ENCODE measurements around the gene TRIM29. TPM values are rescaled to one million over a fixed set of nuclear protein-coding genes. Genes with fewer than 3 reads are reported as not detected.

Gene TRIM29
- total RNA-seq, 4 donors from 2014 or later = 7.8 to 33.3 (median 9.1) TPM

DNA sequence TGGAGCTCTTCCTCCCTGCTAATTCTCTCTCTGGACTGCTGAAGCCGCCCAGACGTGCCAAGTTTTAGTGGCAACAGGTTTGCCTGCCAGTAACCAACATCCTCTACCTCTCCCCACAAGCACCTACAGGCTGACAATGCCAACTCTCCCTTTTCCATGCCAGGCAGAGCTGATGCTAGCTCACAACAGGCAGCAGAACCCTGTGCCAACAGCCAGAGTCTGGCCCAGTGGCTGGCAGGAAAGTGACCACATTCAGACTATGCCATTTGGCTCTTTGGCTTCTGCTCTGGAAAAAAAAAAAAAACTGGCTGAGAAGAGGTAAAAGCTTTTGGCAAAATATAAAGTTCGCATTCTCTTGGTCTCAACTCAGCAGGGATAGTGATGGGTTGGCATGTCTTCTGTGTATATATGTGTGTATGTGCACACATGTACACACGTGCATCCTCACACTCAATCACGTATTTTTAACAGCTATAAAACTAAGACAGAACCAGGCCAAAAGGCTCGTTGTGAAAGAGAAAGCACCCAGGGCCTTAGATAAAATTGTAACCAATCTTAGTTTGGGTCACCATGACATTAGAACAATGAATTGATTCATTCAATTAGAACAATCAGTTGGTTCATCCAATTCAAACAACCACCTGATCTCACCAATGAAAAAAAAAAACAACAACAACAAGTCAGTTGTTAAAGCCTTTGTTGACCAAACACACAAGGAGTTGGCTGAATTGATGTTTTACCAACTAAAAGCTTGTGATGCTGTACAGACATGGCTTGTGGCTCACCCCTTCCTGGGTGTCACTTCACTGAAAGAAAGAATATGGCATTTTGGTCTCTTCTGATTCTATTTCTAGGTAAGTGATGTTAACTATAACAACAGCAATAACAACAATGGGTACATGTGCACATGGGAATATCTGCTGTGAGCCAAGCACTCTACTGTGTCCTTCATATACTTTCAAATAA is 48.6 kb downstream of the TRIM29 start:
- TF ChIP-seq, protein P1, sequence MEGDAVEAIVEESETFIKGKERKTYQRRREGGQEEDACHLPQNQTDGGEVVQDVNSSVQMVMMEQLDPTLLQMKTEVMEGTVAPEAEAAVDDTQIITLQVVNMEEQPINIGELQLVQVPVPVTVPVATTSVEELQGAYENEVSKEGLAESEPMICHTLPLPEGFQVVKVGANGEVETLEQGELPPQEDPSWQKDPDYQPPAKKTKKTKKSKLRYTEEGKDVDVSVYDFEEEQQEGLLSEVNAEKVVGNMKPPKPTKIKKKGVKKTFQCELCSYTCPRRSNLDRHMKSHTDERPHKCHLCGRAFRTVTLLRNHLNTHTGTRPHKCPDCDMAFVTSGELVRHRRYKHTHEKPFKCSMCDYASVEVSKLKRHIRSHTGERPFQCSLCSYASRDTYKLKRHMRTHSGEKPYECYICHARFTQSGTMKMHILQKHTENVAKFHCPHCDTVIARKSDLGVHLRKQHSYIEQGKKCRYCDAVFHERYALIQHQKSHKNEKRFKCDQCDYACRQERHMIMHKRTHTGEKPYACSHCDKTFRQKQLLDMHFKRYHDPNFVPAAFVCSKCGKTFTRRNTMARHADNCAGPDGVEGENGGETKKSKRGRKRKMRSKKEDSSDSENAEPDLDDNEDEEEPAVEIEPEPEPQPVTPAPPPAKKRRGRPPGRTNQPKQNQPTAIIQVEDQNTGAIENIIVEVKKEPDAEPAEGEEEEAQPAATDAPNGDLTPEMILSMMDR (IDR thresholded peaks at IDR 0.05) = no peak
- TF ChIP-seq POLR2A (IDR thresholded peaks at IDR 0.05) = no peak
- H3K27ac ChIP-seq = no peak overlapping the region
- no peaks in the 10 kb centered on the region for H3K4me1 ChIP-seq
- H3K36me3 ChIP-seq = no peaks in the 10 kb centered on the region
- no peak for DNase-seq
- no peak overlapping the region for H3K4me3 ChIP-seq
- H3K27me3 ChIP-seq = no peaks in the 10 kb centered on the region
- H3K9me3 ChIP-seq = no peaks in the 10 kb centered on the region

DNA sequence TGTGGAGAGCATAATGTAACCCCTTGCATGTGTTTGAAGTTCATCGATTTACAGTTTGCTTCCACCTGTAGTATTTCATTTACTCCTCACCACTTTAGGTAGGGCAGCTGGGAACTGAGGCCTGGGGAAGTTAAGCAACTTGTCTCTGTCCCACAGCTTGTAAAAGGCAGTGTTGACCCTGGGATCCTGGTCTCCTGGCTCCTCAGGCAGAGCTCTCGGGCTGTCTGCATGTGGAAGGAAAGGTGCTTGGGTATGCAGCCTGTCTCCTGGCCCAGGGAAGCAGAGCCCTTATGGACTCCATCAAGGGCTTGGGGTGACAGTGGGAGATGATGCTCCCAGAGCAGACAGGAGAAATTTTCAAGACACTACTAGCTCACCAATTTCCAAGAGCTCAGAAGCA is 49.9 kb downstream of the TRIM29 start:
- no peak overlapping the region for H3K27ac ChIP-seq
- H3K4me3 ChIP-seq = no peak overlapping the region
- H3K4me1 ChIP-seq = no peaks in the 10 kb centered on the region
- H3K9me3 ChIP-seq = no peaks in the 10 kb centered on the region
- no peak for DNase-seq
- H3K36me3 ChIP-seq = no peaks in the 10 kb centered on the region
- H3K27me3 ChIP-seq = no peaks in the 10 kb centered on the region
- TF ChIP-seq, protein P1 (IDR thresholded peaks at IDR 0.05) = no peak

DNA sequence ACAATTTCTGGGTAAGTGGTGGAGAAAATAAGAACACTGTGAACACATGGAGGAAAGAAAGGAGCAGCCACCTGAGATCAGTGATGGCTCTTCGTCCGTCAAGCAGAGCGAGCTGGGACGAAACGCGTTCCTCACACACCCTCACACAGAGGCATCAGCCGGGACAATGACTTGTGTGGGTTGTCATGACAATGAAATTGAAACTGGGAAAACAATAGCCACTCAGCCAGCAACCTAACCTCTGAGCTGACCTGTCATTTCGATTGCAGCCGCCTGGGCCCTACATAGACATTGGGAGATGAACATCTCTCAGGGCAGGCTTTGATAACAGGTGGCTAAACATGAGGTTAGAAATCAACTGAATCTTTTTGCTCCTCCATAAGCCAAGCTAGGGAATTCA is 51.3 kb downstream of the TRIM29 start:
- H3K4me3 ChIP-seq = no peak overlapping the region
- H3K9me3 ChIP-seq = no peaks in the 10 kb centered on the region
- no peak overlapping the region for H3K27ac ChIP-seq
- H3K36me3 ChIP-seq = no peaks in the 10 kb centered on the region
- no peaks in the 10 kb centered on the region for H3K4me1 ChIP-seq
- no peaks in the 10 kb centered on the region for H3K27me3 ChIP-seq
- no peak for DNase-seq
- TF ChIP-seq POLR2A (IDR thresholded peaks at IDR 0.05) = no peak
- TF ChIP-seq, protein P1 (IDR thresholded peaks at IDR 0.05) = no peak

DNA sequence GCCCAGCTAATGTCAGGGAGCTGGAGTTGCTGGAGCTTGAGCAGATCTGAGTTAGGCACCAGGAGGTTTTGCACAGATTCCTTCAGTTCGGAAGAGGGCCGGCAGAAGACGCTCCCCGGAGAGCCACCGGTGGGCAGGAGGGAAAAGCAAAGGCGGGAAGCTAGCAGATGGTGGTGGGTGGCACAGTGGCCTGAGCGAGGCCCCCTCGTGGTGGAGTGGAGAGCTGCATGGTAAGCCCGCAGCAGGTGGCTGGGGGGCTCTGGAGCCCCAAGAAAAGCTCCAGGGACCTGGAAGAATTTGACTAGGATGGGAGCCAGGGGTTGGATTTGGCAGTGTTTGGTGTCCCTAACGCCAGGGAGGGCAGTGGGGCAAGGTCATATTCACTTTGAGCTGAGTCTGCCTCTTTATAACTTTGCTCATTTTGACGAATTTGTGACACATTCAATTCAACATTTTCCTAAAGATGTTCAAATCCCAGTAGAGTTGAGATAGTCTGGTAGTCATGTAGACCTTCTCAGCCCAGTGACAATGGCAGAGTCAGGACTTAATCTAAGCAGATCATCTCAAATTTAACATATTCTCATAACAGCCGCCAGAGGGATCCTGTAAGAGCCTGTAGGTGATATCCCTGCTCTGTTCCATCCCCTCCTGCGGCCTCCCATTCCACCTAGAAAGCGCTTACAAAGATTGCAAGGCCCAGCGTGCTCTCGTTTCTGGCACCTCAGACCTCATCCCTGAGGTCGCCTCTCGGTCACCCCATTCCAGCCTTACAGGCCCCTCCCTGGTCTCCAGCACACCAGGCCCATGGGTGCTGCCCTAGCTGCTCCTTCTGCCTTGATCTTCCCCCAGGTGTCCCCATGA is 57.9 kb downstream of the TRIM29 start:
- no peak for DNase-seq
- Histone ChIP-seq H3K27me3 (no peaks in the 10 kb centered on the region), H3K4me1 (no peaks in the 10 kb centered on the region), H3K9me3 (no peaks in the 10 kb centered on the region), H3K27ac (no peak overlapping the region), H3K4me3 (no peak overlapping the region), H3K36me3 (no peaks in the 10 kb centered on the region)
- TF ChIP-seq, protein P1 (IDR thresholded peaks at IDR 0.05) = peak in 5 of 6 experiments; percentile 17 to 50 (median 44)
- TF ChIP-seq POLR2A (IDR thresholded peaks at IDR 0.05) = no peak

DNA sequence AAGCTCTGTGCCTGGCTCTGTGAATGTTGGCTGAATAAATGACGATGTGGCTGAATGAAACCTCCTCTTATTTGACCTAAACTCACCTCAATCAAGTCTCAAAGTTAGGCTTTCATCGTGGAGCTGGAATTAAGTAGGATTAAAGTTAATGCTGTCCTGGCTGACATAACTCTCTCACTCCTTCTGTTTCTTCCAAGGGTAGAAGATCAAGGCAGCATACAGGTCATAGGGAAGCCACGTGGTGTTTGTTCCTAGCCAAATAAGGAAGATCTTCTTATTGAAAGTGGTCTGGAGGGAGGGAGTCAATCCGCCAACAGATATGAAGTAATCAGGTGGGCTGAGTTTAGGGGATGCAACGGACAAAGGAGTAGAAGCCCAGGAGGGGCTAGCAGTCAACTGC is 59.5 kb downstream of the TRIM29 start:
- H3K36me3 ChIP-seq = no peaks in the 10 kb centered on the region
- H3K27ac ChIP-seq = no peak overlapping the region
- H3K4me1 ChIP-seq = no peaks in the 10 kb centered on the region
- TF ChIP-seq POLR2A (IDR thresholded peaks at IDR 0.05) = no peak
- TF ChIP-seq, protein P1 (IDR thresholded peaks at IDR 0.05) = no peak
- H3K27me3 ChIP-seq = no peaks in the 10 kb centered on the region
- H3K9me3 ChIP-seq = no peaks in the 10 kb centered on the region
- DNase-seq = no peak
- no peak overlapping the region for H3K4me3 ChIP-seq
